Prostate gland (tissue), 2 donors: ENCODE measurements around the gene INTS14. TPM values are rescaled to one million over a fixed set of nuclear protein-coding genes. Genes with fewer than 3 reads are reported as not detected.
A peak's percentile ranks its signal among the peaks of the same experiment; 100 is the strongest.

ENCODE experiments used
- DNase-seq: peaks from one replicate; pipeline ENCODE4 v3.0.0-alpha.2; 2019; ENCODE audit warnings: low spot score
- H3K27ac ChIP-seq, 2 donors: fragments of 200-600 bp; sonication (generic); 2 replicates each; pipeline ENCODE4 v1.5.1; 2017 to 2019
- H3K27me3 ChIP-seq: fragments of 200-600 bp; sonication (generic); replicated peaks from 2 replicates; pipeline ENCODE4 v1.5.1; 2019; ENCODE audit not compliant: insufficient read depth
- H3K36me3 ChIP-seq, 2 donors: fragments of 200-600 bp; sonication (generic); 1 replicate in 1 of 2; 2 replicates in 1 of 2; pipeline versions ENCODE4 v1.5.1 to v1.8.1; 2017 to 2019
- H3K4me1 ChIP-seq: fragments of 200-600 bp; sonication (generic); replicated peaks from 2 replicates; pipeline ENCODE4 v1.5.1; 2019
- H3K4me3 ChIP-seq, 2 donors: fragments of 200-600 bp; sonication (generic); 2 replicates each; pipeline ENCODE4 v1.5.1; 2017 to 2019
- H3K9me3 ChIP-seq: fragments of 200-600 bp; sonication (generic); 2 replicates; pipeline ENCODE4 v1.5.1; 2017
- POLR2A ChIP-seq: fragments of 450-650 bp; IDR thresholded peaks from one replicate; pipeline ENCODE4 v1.6.1; 2016; ENCODE audit warnings: antibody characterized with exemption, mild to moderate bottlenecking
- POLR2AphosphoS5 ChIP-seq: sonication (generic); formaldehyde crosslinking; IDR thresholded peaks from one replicate; pipeline ENCODE4 v1.6.1; 2017; ENCODE audit warnings: antibody characterized with exemption
- WGBS: methylation state at CpG from one replicate; pipeline ENCODE4 v1.1.5; 2018; 5-methylcytosine and 5-hydroxymethylcytosine counted together
- intact Hi-C: fragments of 100-400 bp; cut with DNase I; formaldehyde crosslinking; loops from one replicate; pipeline ENCODE4 v1.14.2; 2022
- total RNA-seq, 2 donors: library from RNA; depleted of rRNA; stranded (reverse); fragments of >200 nt; gene quantifications; one replicate each; pipeline ENCODE4 v1.1.0, GENCODE V29; 2016
- TF ChIP-seq, protein P1 (sequence below), 4 experiments: fragments of 200-600 bp in 2 of 4; fragments of 450-650 bp in 2 of 4; sonication (generic) in 2 of 4; IDR thresholded peaks; 1 replicate in 3 of 4; 2 replicates in 1 of 4; pipeline ENCODE4 v1.5.1; 2016 to 2019; ENCODE audit warnings: antibody characterized with exemption in 4 of 4, mild to moderate bottlenecking in 2 of 4, moderate library complexity in 2 of 4

Gene INTS14
- total RNA-seq, 2 donors from 2014 or later = 39.4 to 55.2 TPM

GRCh38 chr15:65611888-65612615 is 1.1 kb upstream of the INTS14 start:
- H3K4me1 ChIP-seq = peaks cover 4% of the 10 kb centered on the region
- intact Hi-C loops = no loop called here
- TF ChIP-seq, protein P1, sequence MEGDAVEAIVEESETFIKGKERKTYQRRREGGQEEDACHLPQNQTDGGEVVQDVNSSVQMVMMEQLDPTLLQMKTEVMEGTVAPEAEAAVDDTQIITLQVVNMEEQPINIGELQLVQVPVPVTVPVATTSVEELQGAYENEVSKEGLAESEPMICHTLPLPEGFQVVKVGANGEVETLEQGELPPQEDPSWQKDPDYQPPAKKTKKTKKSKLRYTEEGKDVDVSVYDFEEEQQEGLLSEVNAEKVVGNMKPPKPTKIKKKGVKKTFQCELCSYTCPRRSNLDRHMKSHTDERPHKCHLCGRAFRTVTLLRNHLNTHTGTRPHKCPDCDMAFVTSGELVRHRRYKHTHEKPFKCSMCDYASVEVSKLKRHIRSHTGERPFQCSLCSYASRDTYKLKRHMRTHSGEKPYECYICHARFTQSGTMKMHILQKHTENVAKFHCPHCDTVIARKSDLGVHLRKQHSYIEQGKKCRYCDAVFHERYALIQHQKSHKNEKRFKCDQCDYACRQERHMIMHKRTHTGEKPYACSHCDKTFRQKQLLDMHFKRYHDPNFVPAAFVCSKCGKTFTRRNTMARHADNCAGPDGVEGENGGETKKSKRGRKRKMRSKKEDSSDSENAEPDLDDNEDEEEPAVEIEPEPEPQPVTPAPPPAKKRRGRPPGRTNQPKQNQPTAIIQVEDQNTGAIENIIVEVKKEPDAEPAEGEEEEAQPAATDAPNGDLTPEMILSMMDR (IDR thresholded peaks at IDR 0.05) = no peak
- peak overlapping the region; percentile 79 to 91 for H3K4me3 ChIP-seq
- no peak for DNase-seq
- peak overlapping the region; percentile 84 to 95 for H3K27ac ChIP-seq
- no peaks in the 10 kb centered on the region for H3K9me3 ChIP-seq
- 66% methylated on average over 5 of the region's 5 CpGs for WGBS
- no peaks in the 10 kb centered on the region for H3K27me3 ChIP-seq
- H3K36me3 ChIP-seq = no peaks in the 10 kb centered on the region

DNA sequence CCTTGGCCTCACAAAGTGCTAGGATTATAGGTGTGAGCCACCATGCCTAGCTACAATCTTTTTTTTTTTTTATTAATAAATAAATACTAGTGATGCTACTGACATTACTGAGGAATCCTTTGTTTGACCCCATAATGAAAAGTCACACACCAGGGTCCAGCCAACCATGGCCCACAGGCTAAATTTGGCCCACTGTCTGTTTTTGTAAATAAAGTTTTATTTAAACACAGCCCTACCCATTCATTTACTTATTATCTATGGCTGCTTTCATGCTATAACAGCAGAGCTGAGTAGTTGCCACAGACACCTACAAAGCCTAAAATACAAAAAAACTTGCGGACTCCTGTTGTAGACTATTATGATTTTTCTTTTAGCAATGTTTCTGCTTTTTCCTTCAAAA is 7.4 kb downstream of the INTS14 start:
- TF ChIP-seq POLR2A (no peak), POLR2AphosphoS5 (no peak)
- TF ChIP-seq, protein P1 (IDR thresholded peaks at IDR 0.05) = no peak
- H3K27ac ChIP-seq = no peak overlapping the region
- H3K9me3 ChIP-seq = no peaks in the 10 kb centered on the region
- intact Hi-C loops = no loop called here
- H3K4me1 ChIP-seq = no peaks in the 10 kb centered on the region
- no peak for DNase-seq
- no peaks in the 10 kb centered on the region for H3K27me3 ChIP-seq
- WGBS = 97% methylated on average over 1 of the region's 1 CpG
- H3K36me3 ChIP-seq = no peaks in the 10 kb centered on the region
- H3K4me3 ChIP-seq = no peak overlapping the region

- no peak for TF ChIP-seq POLR2A
Measured at GRCh38 chr15:65603134-65603533, 7.8 kb downstream of the INTS14 start.

GRCh38 chr15:65599677-65600076 is 11.3 kb downstream of the INTS14 start:
- no peak for DNase-seq
- Histone ChIP-seq H3K4me1 (no peaks in the 10 kb centered on the region), H3K4me3 (no peak overlapping the region), H3K27me3 (no peaks in the 10 kb centered on the region), H3K27ac (no peak overlapping the region), H3K9me3 (no peaks in the 10 kb centered on the region), H3K36me3 (peaks cover 0 to 5% of the 10 kb centered on the region in 2 donors)
- TF ChIP-seq, protein P1 (IDR thresholded peaks at IDR 0.05) = no peak
- TF ChIP-seq POLR2A (no peak), POLR2AphosphoS5 (no peak)
- WGBS = 91% methylated on average over 5 of the region's 5 CpGs
- intact Hi-C loops = no loop called here

More at GRCh38 chr15:65603134-65603533, 7.8 kb downstream of the INTS14 start:
- Histone ChIP-seq H3K9me3 (no peaks in the 10 kb centered on the region), H3K27me3 (no peaks in the 10 kb centered on the region), H3K4me3 (no peak overlapping the region), H3K36me3 (no peaks in the 10 kb centered on the region), H3K27ac (no peak overlapping the region), H3K4me1 (no peaks in the 10 kb centered on the region)
- DNase-seq = no peak
- 74% methylated on average over 2 of the region's 2 CpGs for WGBS
- intact Hi-C loops = no loop called here

DNA sequence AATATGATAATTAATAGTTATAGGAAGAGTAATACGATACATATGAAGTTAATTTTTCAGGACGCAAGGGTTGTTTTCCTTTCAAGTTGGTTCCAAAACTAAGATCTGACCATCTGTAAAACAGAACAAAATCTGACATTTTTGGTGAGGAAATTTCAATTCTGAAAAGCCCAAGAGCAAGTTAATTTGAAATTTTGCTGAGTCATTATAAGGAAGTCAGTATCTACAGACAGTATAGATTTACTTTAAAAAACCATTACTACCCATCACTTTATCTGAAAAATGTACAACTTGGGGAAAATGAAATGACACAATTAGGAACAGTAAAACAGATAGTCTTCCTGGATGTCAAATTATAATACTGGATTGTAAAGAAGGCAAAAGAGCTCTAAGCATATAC is 12.5 kb downstream of the INTS14 start:
- no peaks in the 10 kb centered on the region for H3K9me3 ChIP-seq
- H3K27me3 ChIP-seq = no peaks in the 10 kb centered on the region
- H3K36me3 ChIP-seq = peaks cover 0 to 8% of the 10 kb centered on the region in 2 donors
- no peak for TF ChIP-seq POLR2A
- TF ChIP-seq, protein P1 (IDR thresholded peaks at IDR 0.05) = no peak
- TF ChIP-seq POLR2AphosphoS5 = no peak
- no peak overlapping the region for H3K27ac ChIP-seq
- H3K4me1 ChIP-seq = no peaks in the 10 kb centered on the region
- H3K4me3 ChIP-seq = no peak overlapping the region
- no peak for DNase-seq
- intact Hi-C loops = no loop called here
- WGBS = 95% methylated on average over 2 of the region's 2 CpGs
